ENCODE results near the gene FAM13A. TPM values are rescaled to one million over a fixed set of nuclear protein-coding genes. Genes with fewer than 3 reads are reported as not detected.

FAM13A gene
- total RNA-seq, 2 experiments from 2014 or later, result 9.6 to 10.2 TPM

DNA sequence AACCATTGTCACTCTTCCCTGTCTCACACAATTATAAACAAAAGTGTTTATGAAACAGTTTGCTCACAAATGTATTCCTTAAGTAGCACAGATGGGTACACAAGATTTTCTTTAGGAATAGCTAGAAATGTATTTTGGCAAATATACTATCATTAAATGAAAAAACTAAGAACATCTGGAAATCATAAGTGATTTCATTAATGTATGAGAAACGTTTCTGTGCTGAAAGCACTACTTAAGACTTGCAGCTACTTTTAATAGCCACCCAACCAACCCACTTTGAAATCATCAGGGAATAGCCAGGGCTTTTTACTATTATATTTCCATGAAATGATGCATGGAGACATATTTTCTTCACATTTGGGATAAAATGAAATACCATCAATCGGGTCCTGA, 297.1 kb downstream of the FAM13A start:
- TF ChIP-seq, protein P1, sequence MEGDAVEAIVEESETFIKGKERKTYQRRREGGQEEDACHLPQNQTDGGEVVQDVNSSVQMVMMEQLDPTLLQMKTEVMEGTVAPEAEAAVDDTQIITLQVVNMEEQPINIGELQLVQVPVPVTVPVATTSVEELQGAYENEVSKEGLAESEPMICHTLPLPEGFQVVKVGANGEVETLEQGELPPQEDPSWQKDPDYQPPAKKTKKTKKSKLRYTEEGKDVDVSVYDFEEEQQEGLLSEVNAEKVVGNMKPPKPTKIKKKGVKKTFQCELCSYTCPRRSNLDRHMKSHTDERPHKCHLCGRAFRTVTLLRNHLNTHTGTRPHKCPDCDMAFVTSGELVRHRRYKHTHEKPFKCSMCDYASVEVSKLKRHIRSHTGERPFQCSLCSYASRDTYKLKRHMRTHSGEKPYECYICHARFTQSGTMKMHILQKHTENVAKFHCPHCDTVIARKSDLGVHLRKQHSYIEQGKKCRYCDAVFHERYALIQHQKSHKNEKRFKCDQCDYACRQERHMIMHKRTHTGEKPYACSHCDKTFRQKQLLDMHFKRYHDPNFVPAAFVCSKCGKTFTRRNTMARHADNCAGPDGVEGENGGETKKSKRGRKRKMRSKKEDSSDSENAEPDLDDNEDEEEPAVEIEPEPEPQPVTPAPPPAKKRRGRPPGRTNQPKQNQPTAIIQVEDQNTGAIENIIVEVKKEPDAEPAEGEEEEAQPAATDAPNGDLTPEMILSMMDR (IDR thresholded peaks at IDR 0.05), result no peak
- CTCF ChIA-PET, result no interaction called here
- DNase-seq (no peak), ATAC-seq (ENCODE audit: poor library complexity) (no peak)
- H3K4me3 ChIP-seq (ENCODE audit: low read length), result no peak overlapping the region
- Mint-ChIP-seq H3K27me3 (no peaks in the 10 kb centered on the region), H3K4me3 (no peak overlapping the region), H3K27ac (no peak overlapping the region), H3K9me3 (no peaks in the 10 kb centered on the region), H3K4me1 (ENCODE audit: low read depth) (no peaks in the 10 kb centered on the region), H3K36me3 (ENCODE audit: low read depth) (no peaks in the 10 kb centered on the region)
- POLR2A ChIA-PET, result no interaction called here
- peaks cover 11% of the 10 kb centered on the region for H3K36me3 ChIP-seq (ENCODE audit: insufficient read depth, low read length)
- H3K27me3 ChIP-seq (ENCODE audit: control insufficient read depth in 1 of 2, insufficient read depth in 2 of 2, low read length in 2 of 2), result no peaks in the 10 kb centered on the region
- no peaks in the 10 kb centered on the region for H3K4me1 ChIP-seq (ENCODE audit: insufficient read depth, low read length)
- H3K9me3 ChIP-seq (ENCODE audit: control insufficient read depth in 1 of 2, insufficient read depth in 1 of 2, low read length in 2 of 2), result no peaks in the 10 kb centered on the region
- H3K27ac ChIP-seq (ENCODE audit: low read depth in 1 of 2, low read length in 2 of 2), result no peak overlapping the region
- intact Hi-C loops (cut with DNase I, micrococcal nuclease), result no loop called here

DNA sequence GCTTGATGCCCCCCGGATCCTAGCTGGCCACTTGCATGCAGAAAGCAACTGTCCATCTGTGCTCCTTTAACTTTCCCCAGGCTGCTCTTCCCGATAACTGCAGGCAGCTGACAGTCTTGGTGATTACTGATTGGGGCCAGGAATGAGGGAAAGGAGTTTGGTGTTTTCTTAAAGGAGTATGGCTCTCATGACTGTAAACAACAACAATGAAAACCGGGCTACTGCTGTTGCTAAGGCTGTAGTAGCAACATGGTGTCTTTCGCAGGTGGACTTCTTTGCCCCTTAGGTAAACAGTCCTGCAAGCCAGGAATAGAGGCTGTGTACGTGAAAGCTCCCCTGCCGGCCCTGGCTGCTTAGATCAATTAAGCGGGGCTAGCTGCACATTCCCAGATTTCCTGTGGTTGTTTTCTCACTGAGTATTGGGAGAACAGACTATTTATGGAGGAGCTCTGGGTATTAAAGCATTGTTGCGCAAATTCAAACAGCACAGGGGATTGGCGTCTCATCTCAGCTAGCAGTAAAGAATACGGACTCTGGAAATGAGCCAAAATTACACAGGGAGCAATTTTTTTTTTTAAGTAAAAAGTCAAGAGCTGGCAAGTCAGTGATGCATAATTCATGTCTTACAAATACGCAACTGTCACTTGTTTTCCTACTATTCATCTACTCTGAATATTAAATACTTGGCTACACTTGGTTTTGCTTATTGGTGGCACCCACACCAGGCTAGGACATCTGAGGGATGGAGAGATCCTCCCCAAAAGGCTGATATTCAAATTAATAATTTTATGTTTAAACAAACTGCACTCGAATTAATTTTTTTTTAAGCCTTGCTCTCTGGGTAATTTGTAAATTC, 297.7 kb downstream of the FAM13A start:
- Histone ChIP-seq H3K27me3 (ENCODE audit: control insufficient read depth in 1 of 2, insufficient read depth in 2 of 2, low read length in 2 of 2) (no peaks in the 10 kb centered on the region), H3K9me3 (ENCODE audit: control insufficient read depth in 1 of 2, insufficient read depth in 1 of 2, low read length in 2 of 2) (no peaks in the 10 kb centered on the region), H3K27ac (ENCODE audit: low read depth in 1 of 2, low read length in 2 of 2) (no peak overlapping the region), H3K36me3 (ENCODE audit: insufficient read depth, low read length) (peaks cover 11% of the 10 kb centered on the region), H3K4me1 (ENCODE audit: insufficient read depth, low read length) (no peaks in the 10 kb centered on the region), H3K4me3 (ENCODE audit: low read length) (no peak overlapping the region)
- TF ChIP-seq, protein P1 (IDR thresholded peaks at IDR 0.05), result no peak
- Mint-ChIP-seq H3K4me1 (ENCODE audit: low read depth) (no peaks in the 10 kb centered on the region), H3K27ac (no peak overlapping the region), H3K36me3 (ENCODE audit: low read depth) (no peaks in the 10 kb centered on the region), H3K9me3 (no peaks in the 10 kb centered on the region), H3K27me3 (no peaks in the 10 kb centered on the region), H3K4me3 (no peak overlapping the region)
- ChIA-PET POLR2A (no interaction called here), CTCF (no interaction called here)
- intact Hi-C loops (cut with DNase I, micrococcal nuclease), result no loop called here
- DNase-seq, result no peak
- no peak for ATAC-seq (ENCODE audit: poor library complexity)

DNA sequence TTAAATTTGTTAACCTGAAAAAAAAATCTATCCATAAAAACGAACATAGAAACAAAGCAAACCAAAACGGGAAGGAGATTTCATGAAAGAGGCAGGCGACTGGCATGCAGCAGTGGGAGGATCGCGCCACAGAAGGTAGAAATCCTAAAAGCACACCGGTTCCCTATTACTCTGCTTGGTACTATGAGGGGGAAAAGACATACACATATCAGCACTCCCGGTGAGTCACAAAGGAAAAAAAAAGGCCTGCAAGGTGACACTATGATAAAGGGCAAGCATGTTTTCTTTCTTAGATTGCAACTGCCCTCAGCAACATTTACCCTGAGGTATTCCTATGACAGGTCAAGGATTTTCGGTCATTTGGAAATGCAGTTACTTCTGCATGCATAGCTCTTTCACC, 298.7 kb downstream of the FAM13A start:
- H3K4me1 ChIP-seq (ENCODE audit: insufficient read depth, low read length), result no peaks in the 10 kb centered on the region
- H3K4me3 Mint-ChIP-seq, result no peak overlapping the region
- H3K9me3 Mint-ChIP-seq, result no peaks in the 10 kb centered on the region
- peaks cover 11% of the 10 kb centered on the region for H3K36me3 ChIP-seq (ENCODE audit: insufficient read depth, low read length)
- peaks cover 5% of the 10 kb centered on the region for H3K36me3 Mint-ChIP-seq (ENCODE audit: low read depth)
- H3K27ac ChIP-seq (ENCODE audit: low read depth in 1 of 2, low read length in 2 of 2), result no peak overlapping the region
- no peak for DNase-seq
- ChIA-PET POLR2A (no interaction called here), CTCF (no interaction called here)
- no peaks in the 10 kb centered on the region for H3K4me1 Mint-ChIP-seq (ENCODE audit: low read depth)
- no peak overlapping the region for H3K4me3 ChIP-seq (ENCODE audit: low read length)
- H3K27ac Mint-ChIP-seq, result no peak overlapping the region
- no peaks in the 10 kb centered on the region for H3K27me3 ChIP-seq (ENCODE audit: control insufficient read depth in 1 of 2, insufficient read depth in 2 of 2, low read length in 2 of 2)
- intact Hi-C loops (cut with DNase I, micrococcal nuclease), result no loop called here
- no peak for ATAC-seq (ENCODE audit: poor library complexity)
- H3K27me3 Mint-ChIP-seq, result no peaks in the 10 kb centered on the region
- no peaks in the 10 kb centered on the region for H3K9me3 ChIP-seq (ENCODE audit: control insufficient read depth in 1 of 2, insufficient read depth in 1 of 2, low read length in 2 of 2)
- TF ChIP-seq, protein P1 (IDR thresholded peaks at IDR 0.05), result no peak
